Measurements from ENCODE around the gene NKX6-1. TPM values are rescaled to one million over a fixed set of nuclear protein-coding genes. Genes with fewer than 3 reads are reported as not detected.

The NKX6-1 gene
- polyA plus RNA-seq, 1 donor from 2014 or later: 20.1 TPM

GRCh38 chr4:84456157-84456556, 42.9 kb downstream of the NKX6-1 start:
- H3K27ac ChIP-seq (ENCODE audit: low read length): peak overlapping the region; percentile 62
- H3K9me3 ChIP-seq (ENCODE audit: low read length): no peaks in the 10 kb centered on the region
- H4K20me1 ChIP-seq (ENCODE audit: insufficient read depth): no peaks in the 10 kb centered on the region
- H3K4me2 ChIP-seq (ENCODE audit: low read length): no peak overlapping the region
- H3K9me2 ChIP-seq (ENCODE audit: insufficient read depth, low read length): no peaks in the 10 kb centered on the region
- TF ChIP-seq CTCF (IDR thresholded peaks at IDR 0.05; ENCODE audit: poor library complexity, severe bottlenecking) (no peak), TAF1 (IDR thresholded peaks at IDR 0.05; ENCODE audit: low read depth) (no peak), SMC3 (conservative IDR thresholded peaks at IDR 0.05; ENCODE audit: poor library complexity) (no peak)
- H3K36me3 ChIP-seq (ENCODE audit: insufficient read depth, low read length): no peaks in the 10 kb centered on the region
- no peak overlapping the region for H3K9ac ChIP-seq (ENCODE audit: low read length)
- no peaks in the 10 kb centered on the region for H3K79me2 ChIP-seq (replicated peaks; ENCODE audit: insufficient read depth, low read length)
- H2AFZ ChIP-seq (ENCODE audit: low read depth, low read length): no peak overlapping the region
- no peak overlapping the region for H3K4me3 ChIP-seq (ENCODE audit: low read length)
- H3K27me3 ChIP-seq (ENCODE audit: insufficient read depth, low read depth, low read length): no peaks in the 10 kb centered on the region
- peaks cover 2% of the 10 kb centered on the region for H3F3A ChIP-seq (ENCODE audit: insufficient read depth, low read length, poor library complexity, severe bottlenecking)

DNA sequence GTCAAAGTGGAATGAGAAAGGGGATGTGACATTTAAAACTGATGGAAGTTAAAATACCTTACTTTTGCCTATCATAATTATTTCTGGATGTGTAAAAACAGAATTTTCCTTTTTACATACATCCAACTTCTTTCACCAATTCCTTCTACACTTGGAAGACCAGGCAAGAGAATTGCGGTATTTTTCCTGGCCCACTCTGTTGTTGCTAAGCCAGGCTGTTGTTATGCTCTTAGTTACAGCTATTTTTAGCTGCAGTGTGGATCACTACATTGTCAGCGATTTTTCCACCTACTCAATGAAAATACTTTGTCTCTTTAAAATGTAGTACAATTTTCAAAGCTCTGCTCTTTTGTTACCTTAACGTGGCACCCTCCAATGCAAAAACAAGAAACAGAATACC, 43.4 kb downstream of the NKX6-1 start:
- Histone ChIP-seq H3K9me2 (ENCODE audit: insufficient read depth, low read length) (no peaks in the 10 kb centered on the region), H3K79me2 (replicated peaks; ENCODE audit: insufficient read depth, low read length) (no peaks in the 10 kb centered on the region), H2AFZ (ENCODE audit: low read depth, low read length) (no peak overlapping the region), H3K4me3 (ENCODE audit: low read length) (no peak overlapping the region), H3K36me3 (ENCODE audit: insufficient read depth, low read length) (no peaks in the 10 kb centered on the region), H3K9ac (ENCODE audit: low read length) (no peak overlapping the region), H3K27ac (ENCODE audit: low read length) (peak overlapping the region; percentile 62), H3K27me3 (ENCODE audit: insufficient read depth, low read depth, low read length) (no peaks in the 10 kb centered on the region), H3F3A (ENCODE audit: insufficient read depth, low read length, poor library complexity, severe bottlenecking) (peaks cover 2% of the 10 kb centered on the region), H3K4me2 (ENCODE audit: low read length) (peak overlapping the region; percentile 24), H3K9me3 (ENCODE audit: low read length) (no peaks in the 10 kb centered on the region), H4K20me1 (ENCODE audit: insufficient read depth) (no peaks in the 10 kb centered on the region)
- TF ChIP-seq POLR2AphosphoS5 (IDR thresholded peaks at IDR 0.05) (peak; percentile 62), CTCF (IDR thresholded peaks at IDR 0.05; ENCODE audit: poor library complexity, severe bottlenecking) (no peak), RAD21 (conservative IDR thresholded peaks at IDR 0.05) (no peak), MXI1 (conservative IDR thresholded peaks at IDR 0.05; ENCODE audit: poor library complexity, severe bottlenecking) (no peak), EP300 (conservative IDR thresholded peaks at IDR 0.05; ENCODE audit: poor library complexity, severe bottlenecking) (peak; percentile 44), SMC3 (conservative IDR thresholded peaks at IDR 0.05; ENCODE audit: poor library complexity) (no peak), EZH2 (IDR thresholded peaks at IDR 0.05; ENCODE audit: borderline replicate concordance, insufficient read depth, low read length, poor library complexity, severe bottlenecking) (no peak), TAF1 (IDR thresholded peaks at IDR 0.05; ENCODE audit: low read depth) (no peak)
- TF ChIP-seq, protein P1, sequence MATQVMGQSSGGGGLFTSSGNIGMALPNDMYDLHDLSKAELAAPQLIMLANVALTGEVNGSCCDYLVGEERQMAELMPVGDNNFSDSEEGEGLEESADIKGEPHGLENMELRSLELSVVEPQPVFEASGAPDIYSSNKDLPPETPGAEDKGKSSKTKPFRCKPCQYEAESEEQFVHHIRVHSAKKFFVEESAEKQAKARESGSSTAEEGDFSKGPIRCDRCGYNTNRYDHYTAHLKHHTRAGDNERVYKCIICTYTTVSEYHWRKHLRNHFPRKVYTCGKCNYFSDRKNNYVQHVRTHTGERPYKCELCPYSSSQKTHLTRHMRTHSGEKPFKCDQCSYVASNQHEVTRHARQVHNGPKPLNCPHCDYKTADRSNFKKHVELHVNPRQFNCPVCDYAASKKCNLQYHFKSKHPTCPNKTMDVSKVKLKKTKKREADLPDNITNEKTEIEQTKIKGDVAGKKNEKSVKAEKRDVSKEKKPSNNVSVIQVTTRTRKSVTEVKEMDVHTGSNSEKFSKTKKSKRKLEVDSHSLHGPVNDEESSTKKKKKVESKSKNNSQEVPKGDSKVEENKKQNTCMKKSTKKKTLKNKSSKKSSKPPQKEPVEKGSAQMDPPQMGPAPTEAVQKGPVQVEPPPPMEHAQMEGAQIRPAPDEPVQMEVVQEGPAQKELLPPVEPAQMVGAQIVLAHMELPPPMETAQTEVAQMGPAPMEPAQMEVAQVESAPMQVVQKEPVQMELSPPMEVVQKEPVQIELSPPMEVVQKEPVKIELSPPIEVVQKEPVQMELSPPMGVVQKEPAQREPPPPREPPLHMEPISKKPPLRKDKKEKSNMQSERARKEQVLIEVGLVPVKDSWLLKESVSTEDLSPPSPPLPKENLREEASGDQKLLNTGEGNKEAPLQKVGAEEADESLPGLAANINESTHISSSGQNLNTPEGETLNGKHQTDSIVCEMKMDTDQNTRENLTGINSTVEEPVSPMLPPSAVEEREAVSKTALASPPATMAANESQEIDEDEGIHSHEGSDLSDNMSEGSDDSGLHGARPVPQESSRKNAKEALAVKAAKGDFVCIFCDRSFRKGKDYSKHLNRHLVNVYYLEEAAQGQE (IDR thresholded peaks at IDR 0.05; ENCODE audit: borderline replicate concordance): peak; percentile 98
